Stimulated activated CD4-positive, alpha-beta T cell treated with anti-CD3 and anti-CD28 coated beads, Interleukin-2, amount 100 ng/mL, for 4 hours (primary cell): Measurements from ENCODE around the gene UROC1.

Source experiments
- DNase-seq: peaks from one replicate; pipeline ENCODE4 v3.0.0-alpha.2; 2020; ENCODE audit warnings: low read depth

The UROC1 gene

GRCh38 chr3:126530171-126531050 lies 12.8 kb upstream of the UROC1 start:
- no peak for DNase-seq

- DNase-seq, result no peak
Observed at GRCh38 chr3:126529585-126530170, 12.1 kb upstream of the UROC1 start.

GRCh38 chr3:126528800-126529541 lies 11.4 kb upstream of the UROC1 start:
- no peak for DNase-seq

- DNase-seq, result no peak
Observed at GRCh38 chr3:126528419-126528799, 10.8 kb upstream of the UROC1 start.

- no peak for DNase-seq
Observed at GRCh38 chr3:126527455-126528211, 10.1 kb upstream of the UROC1 start.

GRCh38 chr3:126527006-126527405 lies 9.4 kb upstream of the UROC1 start:
- no peak for DNase-seq

DNA sequence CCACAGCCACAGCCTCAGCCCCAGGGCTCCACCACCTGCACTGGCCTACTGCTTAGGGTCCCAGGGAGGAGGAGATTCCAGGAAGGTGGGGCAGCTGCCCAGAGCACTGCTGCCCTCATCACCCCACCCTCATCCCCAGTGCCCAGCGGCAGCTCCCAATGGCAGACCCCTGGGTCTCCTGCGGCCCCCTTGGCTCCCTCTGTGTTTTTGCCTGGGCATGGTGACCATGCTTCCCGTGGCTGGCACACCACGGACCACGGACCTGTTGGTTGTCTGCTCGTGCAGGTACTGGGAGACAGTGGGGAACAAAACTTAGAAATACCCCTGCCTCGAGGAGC lies 9.1 kb upstream of the UROC1 start:
- no peak for DNase-seq

- no peak for DNase-seq
Observed at GRCh38 chr3:126525853-126526667, 8.5 kb upstream of the UROC1 start.

GRCh38 chr3:126525091-126525852 lies 7.7 kb upstream of the UROC1 start:
- no peak for DNase-seq

- no peak for DNase-seq
Observed at GRCh38 chr3:126524429-126524988, 6.9 kb upstream of the UROC1 start.

GRCh38 chr3:126523745-126524428 lies 6.3 kb upstream of the UROC1 start, which contains the start of gene CHST13:
CHST13 (plus strand) TSS chr3:126524155; CDS start chr3:126524333, 178 bp downstream.
- no peak for DNase-seq

- DNase-seq, result peak; percentile 14
Observed at GRCh38 chr3:126522363-126522788, 4.8 kb upstream of the UROC1 start.

GRCh38 chr3:126521122-126521891 lies 3.7 kb upstream of the UROC1 start:
- DNase-seq, result no peak

DNA sequence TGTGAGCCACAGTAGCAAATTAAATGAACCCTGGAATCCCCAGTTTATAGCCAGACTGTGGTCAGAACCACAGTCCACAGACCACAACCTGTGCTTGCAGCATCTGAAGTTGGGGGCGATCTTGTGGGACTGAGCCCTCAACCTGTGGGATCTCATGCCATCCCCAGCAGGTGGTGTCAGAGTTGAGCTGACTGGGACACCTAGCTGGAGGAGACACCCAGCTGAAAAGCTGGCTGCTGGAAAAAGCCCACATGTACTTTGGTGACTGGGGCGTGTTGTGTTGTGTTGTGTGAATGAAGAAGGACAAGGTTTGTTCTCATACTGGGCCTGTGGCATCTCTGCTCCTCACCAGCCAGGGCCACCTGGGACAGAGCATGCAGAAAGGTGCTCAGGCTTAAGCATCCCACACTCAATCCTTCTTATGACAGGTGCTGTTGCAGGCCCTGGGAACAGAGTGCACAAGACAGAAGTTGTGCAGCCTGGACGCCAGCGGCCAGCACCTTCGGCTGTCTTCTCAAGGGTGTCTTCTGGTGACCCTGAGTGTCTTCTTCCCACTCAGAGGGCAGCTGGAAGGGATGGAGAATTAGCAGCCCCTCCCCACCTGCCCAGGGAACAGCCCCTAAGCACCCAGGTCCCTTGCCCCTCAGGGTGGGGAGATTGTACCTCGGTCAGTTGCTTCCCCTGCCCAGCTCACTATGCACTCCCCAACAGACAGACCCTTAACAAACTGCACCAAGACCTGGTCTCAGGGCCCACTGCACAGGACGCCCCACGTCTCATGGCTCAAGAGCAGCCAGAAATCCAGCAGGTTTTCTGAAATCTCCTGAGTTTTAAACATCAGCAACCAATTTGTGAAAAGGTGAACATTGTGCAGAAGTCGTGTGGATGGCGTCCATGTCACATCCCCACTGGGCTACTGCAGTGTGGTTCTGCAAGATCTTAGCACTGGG lies 2.2 kb upstream of the UROC1 start:
- DNase-seq, result no peak

DNA sequence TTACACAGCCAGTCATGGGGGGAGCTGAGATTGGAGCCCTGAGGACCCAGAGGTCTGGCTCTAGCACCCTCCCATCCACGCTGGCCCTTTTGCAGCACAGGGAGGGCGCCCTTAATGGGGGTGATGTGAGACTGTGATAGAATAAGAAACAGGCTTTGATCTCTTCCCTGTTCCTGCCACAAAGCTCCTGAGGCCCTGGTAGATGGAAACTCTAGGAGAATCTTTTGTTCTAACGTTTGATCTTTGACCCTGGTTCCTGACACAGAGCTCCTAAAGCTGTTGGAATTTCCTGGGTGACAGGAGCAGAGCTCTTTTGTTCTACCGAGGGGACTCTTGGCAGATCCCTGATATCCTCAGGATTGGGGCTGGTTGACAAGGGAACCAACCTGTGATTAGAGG lies 1.2 kb upstream of the UROC1 start:
- DNase-seq, result no peak

DNA sequence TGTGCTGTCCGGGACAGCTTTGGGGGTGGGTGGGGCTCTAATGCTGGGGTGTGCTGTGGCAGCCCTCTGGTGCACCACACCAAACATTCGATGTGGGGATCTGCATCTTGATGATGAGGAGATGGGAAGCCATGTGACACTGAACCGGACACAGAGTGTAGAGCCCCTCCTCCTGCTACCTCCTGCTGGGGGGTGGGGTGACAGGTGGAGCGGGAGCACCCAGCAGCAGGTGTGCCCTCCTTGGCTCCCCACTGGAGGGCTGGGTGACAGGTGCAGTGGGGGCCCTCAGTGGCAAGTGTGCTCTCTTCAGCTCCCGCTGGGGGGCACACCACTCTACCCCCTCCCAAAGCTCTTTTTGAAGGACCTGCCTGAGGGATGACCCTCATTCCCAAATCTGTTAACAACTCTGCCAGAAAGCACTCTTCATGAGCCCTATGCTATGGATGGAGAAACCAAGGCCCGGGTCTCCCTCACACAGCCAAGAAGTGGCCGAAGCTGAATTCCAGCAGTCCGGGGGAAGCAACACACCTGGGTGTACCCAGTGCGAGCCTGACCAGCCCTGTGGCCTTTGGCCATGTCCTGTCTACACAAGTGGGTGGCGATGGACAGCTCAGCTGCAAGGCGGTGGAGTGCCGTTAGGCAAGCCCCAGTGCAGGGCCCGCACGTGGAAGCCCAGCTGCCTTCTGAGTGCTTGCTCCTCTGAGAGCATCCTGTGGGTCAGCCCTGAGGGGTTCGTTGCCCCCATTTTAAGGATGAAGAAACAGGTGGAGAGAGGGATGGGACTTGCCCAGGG lies 609 bp upstream of the UROC1 start:
- DNase-seq, result no peak

DNA sequence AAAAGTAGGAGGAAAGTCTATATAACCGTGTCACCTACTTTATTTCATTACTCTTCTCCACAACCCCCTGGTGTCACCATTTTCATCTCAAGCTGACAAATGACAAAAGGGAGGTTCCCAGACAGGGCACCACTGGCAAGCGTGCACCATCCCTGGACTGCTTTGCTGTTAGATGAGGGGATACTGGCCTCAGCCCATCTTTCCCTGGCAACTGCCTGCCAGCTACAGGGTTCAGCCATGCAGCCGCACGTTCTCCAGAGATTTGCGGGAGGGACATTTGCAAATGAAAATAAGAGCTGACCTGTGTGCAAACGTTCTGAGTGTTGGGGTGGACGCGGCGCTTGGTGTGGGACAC lies 660 bp downstream of the UROC1 start:
- DNase-seq, result no peak
